OCI-LY7 (cell line): ENCODE data around the gene TBC1D8. TPM values are rescaled to one million over a fixed set of nuclear protein-coding genes. Genes with fewer than 3 reads are reported as not detected.

Experiments used
- BruUV-seq: library from RNA; stranded (reverse); fragments of 400-500 nt; replicated peaks from 2 replicates; lab custom pipeline; 2021; lab: Mats Ljungman, UMichigan
- CTCF ChIA-PET: fragments of 300-600 bp; sonication (Branson Sonifier 250); formaldehyde crosslinking; loops from one replicate; lab custom pipeline; 2022; ENCODE audit warnings: antibody characterized with exemption; ENCODE audit not compliant: unreplicated experiment; lab: Charles Lee
- POLR2A ChIA-PET: fragments of 300-600 bp; sonication (Branson Sonifier 250); formaldehyde crosslinking; loops from one replicate; lab custom pipeline; 2022; ENCODE audit warnings: antibody characterized with exemption; lab: Charles Lee
- DNase-seq: peaks from one replicate; pipeline ENCODE4 v3.0.0-alpha.2; 2015; ENCODE audit warnings: low spot score
- H2AFZ ChIP-seq: fragments of 200-600 bp; sonication (generic), shearing (Covaris generic); 2 replicates; pipeline ENCODE4 v1.6.1; 2014; ENCODE audit warnings: mild to moderate bottlenecking, antibody characterized with exemption, low read length, moderate library complexity
- H3K27ac ChIP-seq: fragments of 200-600 bp; sonication (generic); 2 replicates; pipeline ENCODE4 v1.5.1; 2014; ENCODE audit warnings: mixed run types, low read depth, mild to moderate bottlenecking, moderate library complexity, low read length, inconsistent platforms; ENCODE audit not compliant: poor library complexity, severe bottlenecking
- H3K36me3 ChIP-seq: fragments of 200-600 bp; sonication (generic); 2 replicates; pipeline ENCODE4 v1.6.1; 2014; ENCODE audit warnings: mild to moderate bottlenecking, antibody characterized with exemption, low read length, moderate library complexity, mixed read lengths; ENCODE audit not compliant: insufficient read depth
- H3K4me1 ChIP-seq: fragments of 200-600 bp; sonication (generic); 2 replicates; pipeline ENCODE4 v1.5.1; 2014; ENCODE audit warnings: mild to moderate bottlenecking, low read length; ENCODE audit not compliant: insufficient read depth, poor library complexity, severe bottlenecking
- H3K4me2 ChIP-seq: fragments of 200-600 bp; sonication (generic); 2 replicates; pipeline ENCODE4 v1.6.1; 2014; ENCODE audit warnings: mild to moderate bottlenecking, low read length
- H3K4me3 ChIP-seq: fragments of 200-600 bp; sonication (generic); 2 replicates; pipeline ENCODE4 v1.5.1; 2014; ENCODE audit warnings: mild to moderate bottlenecking, low read depth, low read length; ENCODE audit not compliant: poor library complexity, severe bottlenecking
- H3K79me2 ChIP-seq: fragments of 200-600 bp; sonication (generic); 2 replicates; pipeline ENCODE4 v1.6.1; 2016; ENCODE audit warnings: low read depth, mild to moderate bottlenecking, low read length, moderate library complexity, mixed read lengths; ENCODE audit not compliant: insufficient read depth
- H3K9me2 ChIP-seq: fragments of 200-600 bp; sonication (generic); 2 replicates; pipeline ENCODE4 v1.6.1; 2016; ENCODE audit warnings: mild to moderate bottlenecking, low read length, mixed read lengths; ENCODE audit not compliant: insufficient read depth
- H3K9me3 ChIP-seq: fragments of 200-600 bp; sonication (generic); 2 replicates; pipeline ENCODE4 v1.6.1; 2014; ENCODE audit warnings: mild to moderate bottlenecking, mixed run types, low read length, mixed read lengths
- H4K20me1 ChIP-seq: fragments of 200-600 bp; sonication (generic); 2 replicates; pipeline ENCODE4 v1.6.1; 2014; ENCODE audit warnings: mild to moderate bottlenecking, antibody characterized with exemption, low read length, moderate library complexity, mixed read lengths; ENCODE audit not compliant: insufficient read depth
- EZH2phosphoT487 ChIP-seq: fragments of 200-600 bp; sonication (generic); IDR thresholded peaks from 2 replicates; pipeline ENCODE4 v1.6.1; 2018; ENCODE audit warnings: low read depth, borderline replicate concordance, mild to moderate bottlenecking, mixed run types, antibody characterized with exemption, low read length, moderate library complexity, mixed read lengths
- intact Hi-C: fragments of 100-400 bp; cut with micrococcal nuclease; formaldehyde crosslinking; loops from one replicate; pipeline ENCODE4 v1.10.0; 2022; ENCODE audit not compliant: unreplicated experiment
- total RNA-seq, 2 experiments: library from RNA; depleted of rRNA in 1 of 2; stranded (reverse); fragments of >200 nt in 1 of 2; shearing (Covaris generic) in 1 of 2; gene quantifications; 2 replicates each; pipeline ENCODE4 v1.2.3, GENCODE V29; 2014 to 2022
- TF ChIP-seq, protein P1 (sequence below): fragments of 200-600 bp; sonication (generic); conservative IDR thresholded peaks from 2 replicates; pipeline ENCODE4 v1.5.1; 2014; ENCODE audit warnings: mild to moderate bottlenecking, antibody characterized with exemption, low read length, moderate library complexity, mixed read lengths

TBC1D8 gene
- total RNA-seq, 2 experiments from 2014 or later, result 0.22 to 0.49 TPM

GRCh38 chr2:101161658-101162057 is 10.5 kb upstream of the TBC1D8 start:
- POLR2A ChIA-PET, result interaction anchor here (0.5 kb wide), 1 partner anchor 90 kb away, joined by 3 read pairs; no protein-coding TSS in a partner anchor
- CTCF ChIA-PET, result no interaction called here

GRCh38 chr2:101160454-101160853 is 9.3 kb upstream of the TBC1D8 start:
- H3K4me3 ChIP-seq, result no peak overlapping the region
- POLR2A ChIA-PET, result interaction anchor here (0.6 kb wide), 2 partner anchors 116 to 514 kb away, joined by 3 read pairs; no protein-coding TSS in a partner anchor
- intact Hi-C loops, result no loop called here
- H3K4me2 ChIP-seq, result no peak overlapping the region
- no peak for TF ChIP-seq EZH2phosphoT487
- TF ChIP-seq, protein P1, sequence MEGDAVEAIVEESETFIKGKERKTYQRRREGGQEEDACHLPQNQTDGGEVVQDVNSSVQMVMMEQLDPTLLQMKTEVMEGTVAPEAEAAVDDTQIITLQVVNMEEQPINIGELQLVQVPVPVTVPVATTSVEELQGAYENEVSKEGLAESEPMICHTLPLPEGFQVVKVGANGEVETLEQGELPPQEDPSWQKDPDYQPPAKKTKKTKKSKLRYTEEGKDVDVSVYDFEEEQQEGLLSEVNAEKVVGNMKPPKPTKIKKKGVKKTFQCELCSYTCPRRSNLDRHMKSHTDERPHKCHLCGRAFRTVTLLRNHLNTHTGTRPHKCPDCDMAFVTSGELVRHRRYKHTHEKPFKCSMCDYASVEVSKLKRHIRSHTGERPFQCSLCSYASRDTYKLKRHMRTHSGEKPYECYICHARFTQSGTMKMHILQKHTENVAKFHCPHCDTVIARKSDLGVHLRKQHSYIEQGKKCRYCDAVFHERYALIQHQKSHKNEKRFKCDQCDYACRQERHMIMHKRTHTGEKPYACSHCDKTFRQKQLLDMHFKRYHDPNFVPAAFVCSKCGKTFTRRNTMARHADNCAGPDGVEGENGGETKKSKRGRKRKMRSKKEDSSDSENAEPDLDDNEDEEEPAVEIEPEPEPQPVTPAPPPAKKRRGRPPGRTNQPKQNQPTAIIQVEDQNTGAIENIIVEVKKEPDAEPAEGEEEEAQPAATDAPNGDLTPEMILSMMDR, result no peak
- no peaks in the 10 kb centered on the region for H3K9me3 ChIP-seq
- H3K9me2 ChIP-seq, result no peaks in the 10 kb centered on the region
- BruUV-seq, result no TSS peak
- H3K79me2 ChIP-seq, result no peaks in the 10 kb centered on the region
- no peaks in the 10 kb centered on the region for H3K4me1 ChIP-seq
- CTCF ChIA-PET, result no interaction called here
- no peak for DNase-seq
- no peak overlapping the region for H3K27ac ChIP-seq
- no peaks in the 10 kb centered on the region for H3K36me3 ChIP-seq
- no peak overlapping the region for H2AFZ ChIP-seq
- no peaks in the 10 kb centered on the region for H4K20me1 ChIP-seq

More at GRCh38 chr2:101161658-101162057, 10.5 kb upstream of the TBC1D8 start:
- Histone ChIP-seq H3K27ac (no peak overlapping the region), H3K4me3 (no peak overlapping the region), H3K4me2 (no peak overlapping the region), H3K79me2 (no peaks in the 10 kb centered on the region), H3K36me3 (no peaks in the 10 kb centered on the region), H3K4me1 (no peaks in the 10 kb centered on the region), H2AFZ (no peak overlapping the region), H4K20me1 (no peaks in the 10 kb centered on the region), H3K9me3 (no peaks in the 10 kb centered on the region), H3K9me2 (no peaks in the 10 kb centered on the region)
- TF ChIP-seq, protein P1, result no peak
- TF ChIP-seq EZH2phosphoT487, result no peak
- intact Hi-C loops, result no loop called here
- no TSS peak for BruUV-seq
- DNase-seq, result no peak

- H2AFZ ChIP-seq, result no peak overlapping the region
- no peak overlapping the region for H3K4me3 ChIP-seq
- no peak overlapping the region for H3K4me2 ChIP-seq
- BruUV-seq, result no TSS peak
- no peaks in the 10 kb centered on the region for H3K36me3 ChIP-seq
- no peak overlapping the region for H3K27ac ChIP-seq
- POLR2A ChIA-PET, result no interaction called here
- CTCF ChIA-PET, result no interaction called here
- H3K9me3 ChIP-seq, result no peaks in the 10 kb centered on the region
- H3K79me2 ChIP-seq, result no peaks in the 10 kb centered on the region
- intact Hi-C loops, result no loop called here
- no peak for TF ChIP-seq EZH2phosphoT487
- TF ChIP-seq, protein P1, result no peak
- no peak for DNase-seq
- H3K4me1 ChIP-seq, result no peaks in the 10 kb centered on the region
- no peaks in the 10 kb centered on the region for H4K20me1 ChIP-seq
- no peaks in the 10 kb centered on the region for H3K9me2 ChIP-seq
Observed at GRCh38 chr2:101159526-101159925, 8.3 kb upstream of the TBC1D8 start.
